Thyroid gland (tissue), 4 donors: ENCODE measurements around the gene LIFR. TPM values are rescaled to one million over a fixed set of nuclear protein-coding genes. Genes with fewer than 3 reads are reported as not detected.
A peak's percentile ranks its signal among the peaks of the same experiment; 100 is the strongest.
"Not testable (repeated sequence)": the region's sequence is repeated elsewhere in the genome, so short reads cannot be mapped to it uniquely, and the experiment has no call there.

Source experiments
- DNase-seq, 2 donors: peaks; one replicate each; pipeline ENCODE4 v3.0.0-alpha.2; 2019
- H3K27ac ChIP-seq, 3 donors: fragments of 200-600 bp; sonication (generic); 1 replicate in 2 of 3; 2 replicates in 1 of 3; pipeline ENCODE4 v1.5.1; 2016 to 2019; ENCODE audit warnings: mild to moderate bottlenecking in 1 of 3, moderate library complexity in 1 of 3
- H3K27me3 ChIP-seq: fragments of 200-600 bp; sonication (generic); one replicate; pipeline ENCODE4 v1.5.1; 2019
- H3K36me3 ChIP-seq, 2 donors: fragments of 200-600 bp; sonication (generic); one replicate each; pipeline ENCODE4 v1.5.1; 2016 to 2019
- H3K4me1 ChIP-seq, 2 donors: fragments of 200-600 bp; sonication (generic); one replicate each; pipeline ENCODE4 v1.5.1; 2017 to 2019
- H3K4me3 ChIP-seq, 3 donors: fragments of 200-600 bp; sonication (generic); replicated peaks in 1 of 3; 1 replicate in 2 of 3; 2 replicates in 1 of 3; pipeline ENCODE4 v1.5.1; 2016; ENCODE audit warnings: mild to moderate bottlenecking in 1 of 3
- H3K9me3 ChIP-seq: fragments of 200-600 bp; sonication (generic); one replicate; pipeline ENCODE4 v1.5.1; 2017
- CTCF ChIP-seq, 6 experiments: fragments of 200-600 bp in 3 of 6; fragments of 450-650 bp in 3 of 6; sonication (generic) in 3 of 6; IDR thresholded peaks; one replicate each; pipeline ENCODE4 v1.5.1; 2016 to 2019; ENCODE audit warnings: antibody characterized with exemption in 6 of 6, mild to moderate bottlenecking in 2 of 6, inconsistent platforms in 1 of 6, moderate library complexity in 1 of 6
- POLR2A ChIP-seq, 2 donors: fragments of 450-650 bp; IDR thresholded peaks; one replicate each; pipeline ENCODE4 v1.6.1; 2017; ENCODE audit warnings: antibody characterized with exemption in 2 of 2, mild to moderate bottlenecking in 2 of 2, moderate library complexity in 1 of 2
- WGBS, 2 donors: methylation state at CpG; one replicate each; pipeline ENCODE4 v1.1.5; 2017; 5-methylcytosine and 5-hydroxymethylcytosine counted together
- intact Hi-C: fragments of 100-400 bp; cut with DNase I; formaldehyde crosslinking; loops from one replicate; pipeline ENCODE4 v1.15.1; 2023
- total RNA-seq, 4 donors: library from RNA; depleted of rRNA; stranded (reverse); fragments of >200 nt; gene quantifications; one replicate each; pipeline ENCODE4 v1.2.3, GENCODE V29; 2016

Gene LIFR
- total RNA-seq, 4 donors from 2014 or later: 172 to 446 (median 233) TPM

GRCh38 chr5:38528162-38528703 is 28.2 kb downstream of the LIFR start:
- Histone ChIP-seq H3K9me3 (no peaks in the 10 kb centered on the region), H3K36me3 (peaks cover 12 to 16% of the 10 kb centered on the region in 2 donors), H3K27me3 (no peaks in the 10 kb centered on the region), H3K4me3 (no peak overlapping the region), H3K27ac (peak overlapping the region in 1 of 3 donors; percentile 20), H3K4me1 (peaks cover 40 to 51% of the 10 kb centered on the region in 2 donors)
- TF ChIP-seq CTCF (IDR thresholded peaks at IDR 0.05): no peak
- no peak for TF ChIP-seq POLR2A (IDR thresholded peaks at IDR 0.05)
- WGBS, 2 donors: 56 to 64% methylated on average over 3 of the region's 3 CpGs
- intact Hi-C loops: no loop called here
- no peak for DNase-seq

- Histone ChIP-seq H3K36me3 (peaks cover 16 to 20% of the 10 kb centered on the region in 2 donors), H3K27me3 (no peaks in the 10 kb centered on the region), H3K4me3 (no peak overlapping the region), H3K27ac (no peak overlapping the region), H3K9me3 (no peaks in the 10 kb centered on the region), H3K4me1 (peaks cover 33 to 43% of the 10 kb centered on the region in 2 donors)
- no peak for TF ChIP-seq POLR2A (IDR thresholded peaks at IDR 0.05)
- no peak for TF ChIP-seq CTCF (IDR thresholded peaks at IDR 0.05)
- intact Hi-C loops: no loop called here
- WGBS, 2 donors: 75 to 88% methylated on average over 2 of the region's 2 CpGs
- no peak for DNase-seq
These were observed 29.0 kb downstream of the LIFR start for GRCh38 chr5:38527475-38527874.

- Histone ChIP-seq H3K4me3 (no peak overlapping the region), H3K4me1 (peaks cover 22 to 23% of the 10 kb centered on the region in 2 donors), H3K9me3 (no peaks in the 10 kb centered on the region), H3K27ac (no peak overlapping the region), H3K27me3 (no peaks in the 10 kb centered on the region), H3K36me3 (peaks cover 28 to 35% of the 10 kb centered on the region in 2 donors)
- intact Hi-C loops: no loop called here
- TF ChIP-seq POLR2A (IDR thresholded peaks at IDR 0.05) (no peak), CTCF (IDR thresholded peaks at IDR 0.05) (no peak)
- WGBS, 2 donors: 86 to 95% methylated on average over 3 of the region's 3 CpGs
- DNase-seq: no peak
These were observed 32.4 kb downstream of the LIFR start for GRCh38 chr5:38524022-38524421.

GRCh38 chr5:38519476-38519875 is 37.0 kb downstream of the LIFR start:
- no peaks in the 10 kb centered on the region for H3K27me3 ChIP-seq
- DNase-seq: no peak
- no peak overlapping the region for H3K4me3 ChIP-seq
- no peaks in the 10 kb centered on the region for H3K4me1 ChIP-seq
- no peaks in the 10 kb centered on the region for H3K9me3 ChIP-seq
- intact Hi-C loops: loop anchor here (10.0 kb wide), 1 partner anchor 75 kb away; no protein-coding TSS in a partner anchor
- H3K27ac ChIP-seq: no peak overlapping the region
- 98 to 99% methylated on average over 3 of the region's 3 CpGs for WGBS, 2 donors
- H3K36me3 ChIP-seq: peaks cover 11 to 40% of the 10 kb centered on the region in 2 donors
- TF ChIP-seq POLR2A (IDR thresholded peaks at IDR 0.05): no peak
- TF ChIP-seq CTCF (IDR thresholded peaks at IDR 0.05): no peak

GRCh38 chr5:38518341-38518740 is 38.1 kb downstream of the LIFR start:
- Histone ChIP-seq H3K9me3 (no peaks in the 10 kb centered on the region), H3K4me3 (no peak overlapping the region), H3K27ac (no peak overlapping the region), H3K27me3 (no peaks in the 10 kb centered on the region), H3K4me1 (no peaks in the 10 kb centered on the region), H3K36me3 (peaks cover 11 to 34% of the 10 kb centered on the region in 2 donors)
- TF ChIP-seq POLR2A (IDR thresholded peaks at IDR 0.05) (no peak), CTCF (IDR thresholded peaks at IDR 0.05) (no peak)
- no peak for DNase-seq
- 67 to 83% methylated on average over 1 of the region's 1 CpG for WGBS, 2 donors
- intact Hi-C loops: loop anchor here (10.0 kb wide), 1 partner anchor 74 kb away; no protein-coding TSS in a partner anchor

- not testable (repeated sequence) for H3K27ac ChIP-seq, H3K27me3 ChIP-seq, H3K4me3 ChIP-seq, H3K4me1 ChIP-seq, H3K9me3 ChIP-seq, DNase-seq
- H3K36me3 ChIP-seq: peaks cover 6 to 17% of the 10 kb centered on the region in 2 donors
- intact Hi-C loops: loop anchor here (10.0 kb wide), 1 partner anchor 72 kb away; no protein-coding TSS in a partner anchor
- WGBS, 2 donors: 96 to 98% methylated on average over 3 of the region's 3 CpGs
These were observed 39.8 kb downstream of the LIFR start for GRCh38 chr5:38516649-38517048.
